ENCODE measurements around the gene ASRGL1.
"Not testable (repeated sequence)": the region's sequence is repeated elsewhere in the genome, so short reads cannot be mapped to it uniquely, and the experiment has no call there.

The ASRGL1 gene

GRCh38 chr11:62353841-62354240 is 16.6 kb downstream of the ASRGL1 start:
- no peak for DNase-seq

- DNase-seq = no peak
Measured at GRCh38 chr11:62358273-62358672, 21.0 kb downstream of the ASRGL1 start.

DNA sequence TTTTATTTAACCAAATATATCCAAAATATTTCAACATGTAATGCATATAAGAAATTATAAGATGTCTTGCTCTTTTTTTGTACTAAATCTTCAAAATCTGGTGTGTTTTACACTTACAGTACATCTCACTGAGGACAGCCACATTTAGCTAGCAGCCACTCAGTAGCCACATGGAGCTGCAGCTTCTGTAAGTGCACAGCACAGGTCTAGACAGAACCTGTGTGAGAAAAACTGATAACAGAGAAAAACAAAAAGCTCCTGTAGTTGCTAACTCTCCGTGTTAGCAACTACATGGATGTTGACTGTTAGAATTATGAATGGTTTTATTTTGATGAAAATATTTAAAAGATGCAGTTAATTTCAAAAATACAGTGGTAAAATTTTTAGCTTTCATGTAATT is 22.2 kb downstream of the ASRGL1 start:
- DNase-seq = no peak

DNA sequence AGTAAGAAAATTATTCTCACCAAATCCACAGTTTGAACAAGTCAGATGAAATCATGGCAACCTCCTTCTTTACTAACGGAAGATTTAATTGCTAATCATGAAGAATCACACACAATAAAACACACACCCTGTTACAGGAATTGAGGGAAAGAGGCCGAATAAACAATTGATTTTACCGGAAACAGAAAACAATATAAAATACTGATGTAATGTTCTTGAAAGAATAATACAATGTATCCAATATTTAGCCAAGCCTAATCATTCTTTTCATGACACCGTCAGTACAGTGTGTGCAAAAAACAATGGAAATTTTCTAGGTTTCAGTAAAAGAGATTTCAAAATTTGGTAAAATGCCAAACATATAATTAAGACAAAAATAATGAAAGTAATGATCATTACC is 23.4 kb downstream of the ASRGL1 start:
- no peak for DNase-seq

GRCh38 chr11:62368861-62369477 is 31.7 kb downstream of the ASRGL1 start:
- DNase-seq = not testable (repeated sequence)

GRCh38 chr11:62370743-62371440 is 33.6 kb downstream of the ASRGL1 start:
- DNase-seq = no peak

DNA sequence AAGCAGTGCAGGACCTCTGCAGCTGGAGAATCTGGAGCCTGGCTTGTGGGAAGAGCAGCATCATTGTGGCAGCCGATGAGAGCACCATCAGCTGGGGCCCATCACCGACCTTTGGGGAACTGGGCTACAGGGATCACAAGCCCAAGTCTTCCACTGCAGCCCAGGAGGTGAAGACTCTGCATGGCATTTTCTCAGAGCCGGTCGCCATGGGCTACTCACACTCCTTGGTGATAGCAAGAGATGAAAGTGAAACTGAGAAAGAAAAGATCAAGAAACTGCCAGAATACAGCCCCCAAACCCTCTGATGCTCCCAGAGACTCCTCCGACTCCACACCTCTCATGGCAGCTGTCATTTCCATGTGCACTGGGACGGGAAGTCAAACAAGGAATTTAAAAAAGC is 35.6 kb downstream of the ASRGL1 start:
- no peak for DNase-seq

DNA sequence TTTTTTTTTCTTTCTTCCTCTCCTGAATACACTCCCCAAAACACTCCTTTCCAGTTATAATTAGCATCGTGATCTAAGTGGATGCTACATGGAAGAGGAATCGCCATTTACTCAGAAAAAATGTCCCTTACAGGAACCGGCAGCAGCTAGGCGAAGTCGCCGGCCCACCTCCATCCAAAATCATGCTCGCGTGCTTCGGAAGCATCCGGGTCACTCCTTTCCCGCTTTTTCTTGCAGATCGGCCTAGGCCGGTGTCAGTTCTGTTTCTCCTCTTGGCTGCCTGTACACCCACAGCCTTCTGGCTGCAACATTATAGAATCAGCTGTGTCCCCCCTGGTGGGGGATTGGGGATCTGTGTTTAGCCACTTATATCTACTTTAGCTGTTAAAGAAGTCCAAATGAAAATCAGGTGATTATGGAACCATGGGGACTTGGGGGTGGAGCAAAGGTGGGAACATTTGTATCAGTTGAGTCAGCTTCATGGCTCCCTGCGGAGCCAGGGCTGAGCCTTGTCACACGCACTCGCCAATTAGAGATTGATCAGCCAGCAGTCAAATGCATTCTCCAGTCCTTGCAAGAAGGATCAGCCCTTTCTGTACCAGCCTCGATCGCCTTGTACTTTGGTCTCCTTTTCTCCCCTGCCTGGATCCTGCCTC is 36.3 kb downstream of the ASRGL1 start:
- no peak for DNase-seq

- no peak for DNase-seq
Measured at GRCh38 chr11:62374801-62375200, 37.6 kb downstream of the ASRGL1 start.

DNA sequence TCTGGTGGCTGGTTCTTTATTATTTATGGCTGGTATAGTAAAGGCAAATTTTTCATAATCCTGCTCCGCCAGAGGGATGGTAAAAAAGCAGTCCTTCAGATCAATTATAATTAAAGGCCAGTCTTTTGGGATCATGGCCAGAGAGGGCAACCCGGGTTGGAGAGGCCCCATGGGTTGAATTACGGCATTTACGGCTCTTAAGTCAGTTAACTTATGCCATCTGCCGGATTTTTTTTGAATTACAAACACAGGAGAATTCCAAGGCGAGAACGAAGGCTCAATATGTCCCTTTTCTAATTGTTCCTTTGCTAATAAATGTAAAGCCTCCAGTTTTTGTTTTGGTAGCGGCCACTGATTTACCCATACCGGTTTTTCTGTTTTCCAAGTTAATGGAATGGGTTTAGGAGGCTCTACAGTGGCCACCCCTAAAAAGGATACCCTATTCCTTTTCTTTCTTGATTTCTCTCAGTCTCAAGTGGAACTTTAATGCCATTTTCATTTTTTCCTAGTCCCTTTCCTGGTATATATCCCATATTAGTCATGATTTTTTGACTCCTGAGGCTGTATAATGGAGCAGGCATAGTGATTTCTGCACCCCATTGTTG is 41.3 kb downstream of the ASRGL1 start:
- DNase-seq = not testable (repeated sequence)

DNA sequence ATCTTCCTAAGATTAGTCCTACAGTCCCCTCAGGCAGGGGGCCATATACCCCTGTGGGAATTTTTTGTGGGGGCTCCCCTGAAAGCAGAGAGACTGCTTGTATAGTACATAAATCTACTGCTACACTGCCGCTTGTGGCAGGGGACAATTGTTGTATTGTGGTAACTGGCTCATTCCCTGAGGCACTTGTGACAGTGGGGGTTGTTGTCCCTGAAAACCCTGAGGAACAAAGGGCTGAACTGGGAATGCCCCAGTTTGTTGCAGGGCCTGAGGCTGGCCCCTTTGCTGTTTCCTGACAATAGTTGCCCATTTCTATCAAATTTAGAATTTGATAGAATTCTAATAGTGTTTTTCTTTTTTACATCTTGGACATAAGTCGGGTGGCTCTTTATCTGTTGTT is 42.3 kb downstream of the ASRGL1 start:
- not testable (repeated sequence) for DNase-seq

DNA sequence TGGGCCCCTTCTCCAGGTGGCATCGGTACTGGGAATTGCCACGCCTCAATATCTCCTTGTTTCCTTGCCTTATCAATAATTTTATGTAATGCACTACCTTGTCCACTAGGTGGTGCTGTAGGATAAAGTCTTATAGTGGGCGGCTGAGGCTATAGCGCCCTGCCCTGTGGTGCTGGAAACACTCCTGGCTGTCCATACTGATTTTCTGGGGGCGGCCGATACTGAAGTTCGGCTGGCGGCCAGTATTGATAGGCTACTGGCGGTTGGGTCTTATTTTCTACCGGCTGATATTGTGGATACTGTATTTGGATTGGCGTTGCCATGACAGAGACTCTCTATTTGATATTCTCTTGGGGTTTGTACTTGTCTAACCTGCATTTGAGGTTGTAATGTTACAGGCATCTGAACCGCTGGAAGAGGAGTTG is 43.6 kb downstream of the ASRGL1 start:
- peak; percentile 70 for DNase-seq

DNA sequence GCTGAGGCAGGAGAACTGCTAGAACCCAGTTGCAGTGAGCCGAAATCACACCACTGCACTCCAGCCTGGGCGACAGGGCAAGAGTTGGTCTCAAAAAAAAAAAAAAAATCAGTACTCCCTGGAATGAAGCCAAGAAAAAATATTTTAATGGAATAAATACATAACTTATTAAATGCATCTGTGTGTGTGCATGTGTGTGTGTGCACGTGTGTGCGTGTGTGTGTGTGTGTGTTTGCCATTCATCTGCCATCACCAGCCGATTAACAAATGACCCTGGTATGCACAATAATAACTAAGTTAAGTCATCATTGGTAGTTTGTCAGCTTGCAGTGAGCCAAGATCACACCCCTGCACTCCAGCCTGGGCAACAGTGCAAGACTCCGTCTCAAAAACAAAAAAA is 46.6 kb downstream of the ASRGL1 start:
- no peak for DNase-seq

- not testable (repeated sequence) for DNase-seq
Measured at GRCh38 chr11:62386083-62386482, 48.8 kb downstream of the ASRGL1 start.

GRCh38 chr11:62387381-62387780 is 50.1 kb downstream of the ASRGL1 start:
- DNase-seq = peak; percentile 18

DNA sequence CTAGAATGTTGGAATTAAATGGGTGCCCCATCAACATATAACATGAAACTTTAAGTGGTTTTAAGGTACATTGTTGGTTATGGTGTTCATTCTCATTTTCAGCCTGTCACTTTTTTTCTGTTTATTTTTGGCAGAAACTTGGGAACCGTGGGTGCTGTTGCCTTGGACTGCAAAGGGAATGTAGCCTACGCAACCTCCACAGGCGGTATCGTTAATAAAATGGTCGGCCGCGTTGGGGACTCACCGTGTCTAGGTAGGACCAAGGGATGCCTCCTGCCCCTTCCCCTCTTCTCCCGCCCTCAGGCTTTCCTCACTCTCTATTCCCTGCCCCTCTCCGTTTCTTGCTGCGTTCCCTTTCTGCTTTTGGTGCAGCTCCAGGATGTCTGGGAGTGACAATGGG is 51.8 kb downstream of the ASRGL1 start:
- DNase-seq = no peak

GRCh38 chr11:62390237-62390636 is 53.0 kb downstream of the ASRGL1 start:
- DNase-seq = no peak

DNA sequence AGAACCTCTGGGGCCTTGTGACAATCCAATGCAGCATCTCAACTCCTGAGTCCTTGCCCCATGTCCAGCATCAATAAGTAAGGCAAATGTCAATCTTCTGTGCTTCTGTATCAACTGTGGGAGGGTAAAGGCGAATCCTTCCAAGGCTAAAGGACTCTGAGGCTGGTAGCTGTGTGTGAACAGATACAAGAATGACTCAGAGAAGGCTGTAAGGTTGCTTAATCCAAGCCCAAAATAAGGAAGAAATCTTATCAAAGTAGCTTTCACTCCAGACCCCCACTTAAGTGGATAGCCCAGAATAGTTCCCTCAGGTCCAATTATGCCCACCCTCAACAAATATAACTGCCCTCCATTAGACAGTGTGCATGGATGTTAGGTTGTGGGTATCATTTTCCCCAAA is 53.5 kb downstream of the ASRGL1 start:
- no peak for DNase-seq

GRCh38 chr11:62391642-62392425 is 54.6 kb downstream of the ASRGL1 start:
- DNase-seq = no peak

GRCh38 chr11:62392506-62392905 is 55.3 kb downstream of the ASRGL1 start:
- no peak for DNase-seq

DNA sequence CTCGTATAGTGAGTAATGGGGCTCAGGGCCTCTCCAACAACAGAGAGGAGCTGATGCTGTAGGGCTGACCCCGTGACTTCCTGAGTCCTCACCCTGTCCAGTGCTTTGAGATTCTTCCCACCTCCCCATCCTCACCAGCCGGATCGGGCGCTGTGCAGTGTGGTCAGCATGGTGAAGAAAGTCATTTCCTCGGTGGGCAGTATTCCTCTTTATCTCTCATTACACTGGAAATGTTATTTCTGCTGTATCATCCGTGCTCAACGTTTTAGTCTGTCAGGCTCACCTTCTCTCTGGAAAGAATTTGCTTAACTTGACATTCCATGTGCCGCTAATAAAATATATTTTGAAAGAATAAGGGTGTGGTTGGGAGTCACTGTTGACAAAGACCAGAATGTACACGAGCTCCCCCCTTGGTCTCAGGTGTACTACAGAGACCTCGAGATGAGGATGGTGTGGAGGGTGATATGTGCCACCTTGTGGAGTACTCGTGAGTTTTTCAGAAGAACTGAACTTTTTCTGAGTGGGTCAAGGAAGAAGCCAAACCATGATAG is 55.9 kb downstream of the ASRGL1 start:
- DNase-seq = no peak

GRCh38 chr11:62393735-62394134 is 56.5 kb downstream of the ASRGL1 start:
- DNase-seq = no peak

Data from islet precursor cell (in vitro differentiated cells).